Keratinocyte (primary cell): ENCODE results near the gene MYLIP. TPM values are rescaled to one million over a fixed set of nuclear protein-coding genes. Genes with fewer than 3 reads are reported as not detected.

Experiments
- DNase-seq: peaks from one replicate; pipeline ENCODE4 v3.0.0-alpha.2; 2011; ENCODE audit warnings: low read depth, missing footprints, low spot score
- FAIRE-seq: peaks from 2 replicates; lab custom pipeline; 2011; peaks lifted over from hg19 to GRCh38; lab: Jason Lieb, UNC
- H2AFZ ChIP-seq: 2 replicates; pipeline ENCODE4 v1.6.0; 2012; ENCODE audit warnings: low read length, control low read depth, inconsistent platforms; ENCODE audit not compliant: control insufficient read depth
- H3K27ac ChIP-seq: 2 replicates; pipeline ENCODE4 v1.5.1; 2011; ENCODE audit warnings: low read length; ENCODE audit not compliant: control insufficient read depth, insufficient read depth
- H3K27me3 ChIP-seq: 3 replicates; pipeline ENCODE4 v1.6.0; 2011; ENCODE audit warnings: low read length; ENCODE audit not compliant: control insufficient read depth, insufficient read depth; ENCODE audit errors: extremely low read depth
- H3K36me3 ChIP-seq, 2 experiments: 2 replicates in 1 of 2; 3 replicates in 1 of 2; pipeline ENCODE4 v1.5.1; 2011; ENCODE audit warnings: low read length in 2 of 2, mild to moderate bottlenecking in 1 of 2; ENCODE audit not compliant: control insufficient read depth in 2 of 2, insufficient read depth in 2 of 2; ENCODE audit errors: extremely low read depth in 1 of 2
- H3K4me1 ChIP-seq: 3 replicates; pipeline ENCODE4 v1.5.1; 2011; ENCODE audit warnings: low read length; ENCODE audit not compliant: control insufficient read depth, insufficient read depth; ENCODE audit errors: extremely low read depth
- H3K4me2 ChIP-seq: 3 replicates; pipeline ENCODE4 v1.6.0; 2011; ENCODE audit warnings: low read depth, low read length; ENCODE audit not compliant: control insufficient read depth, insufficient read depth; ENCODE audit errors: extremely low read depth
- H3K4me3 ChIP-seq, 3 experiments: fragments of 200-600 bp in 1 of 3; sonication (generic) in 1 of 3; 2 replicates in 2 of 3; 3 replicates in 1 of 3; pipeline ENCODE4 v1.5.1; 2011 to 2016; ENCODE audit warnings: low read length in 3 of 3, mild to moderate bottlenecking in 3 of 3, control low read depth in 2 of 3, inconsistent platforms in 1 of 3, low read depth in 1 of 3, mixed read lengths in 1 of 3, mixed run types in 1 of 3, moderate library complexity in 1 of 3; ENCODE audit not compliant: control insufficient read depth in 2 of 3, insufficient read depth in 2 of 3; ENCODE audit errors: extremely low read depth in 1 of 3
- H3K79me2 ChIP-seq: 2 replicates; pipeline ENCODE4 v1.6.0; 2012; ENCODE audit warnings: low read length; ENCODE audit not compliant: control insufficient read depth, insufficient read depth
- H3K9ac ChIP-seq: 3 replicates; pipeline ENCODE4 v1.6.0; 2011; ENCODE audit warnings: low read length; ENCODE audit not compliant: control insufficient read depth, insufficient read depth; ENCODE audit errors: extremely low read depth
- H3K9me1 ChIP-seq: 3 replicates; pipeline ENCODE4 v1.6.0; 2011; ENCODE audit warnings: low read length; ENCODE audit not compliant: control insufficient read depth, insufficient read depth; ENCODE audit errors: extremely low read depth
- H3K9me3 ChIP-seq: 2 replicates; pipeline ENCODE4 v1.5.1; 2012; ENCODE audit warnings: low read depth, low read length; ENCODE audit not compliant: control insufficient read depth
- H4K20me1 ChIP-seq: 3 replicates; pipeline ENCODE4 v1.6.0; 2011; ENCODE audit warnings: low read length; ENCODE audit not compliant: control insufficient read depth, insufficient read depth; ENCODE audit errors: extremely low read depth
- CTCF ChIP-seq, 3 experiments: IDR thresholded peaks in 1 of 3; conservative IDR thresholded peaks in 1 of 3; optimal IDR thresholded peaks in 1 of 3; 2 replicates in 2 of 3; 3 replicates in 1 of 3; pipeline versions ENCODE3 to v1.5.1; 2011; ENCODE audit warnings: low read length in 3 of 3, mild to moderate bottlenecking in 3 of 3, moderate library complexity in 2 of 3, control low read depth in 1 of 3, inconsistent platforms in 1 of 3; ENCODE audit not compliant: insufficient read depth in 2 of 3; ENCODE audit errors: extremely low read depth in 1 of 3
- EZH2 ChIP-seq: IDR thresholded peaks from one replicate; pipeline ENCODE4 v1.6.1; 2012; ENCODE audit warnings: inconsistent platforms, mild to moderate bottlenecking, low read length, moderate library complexity
- dilution Hi-C: fragments of 300-500 bp; cut with MboI; formaldehyde crosslinking; loops from one replicate; pipeline ENCODE4 v1.7.0; 2020; ENCODE audit warnings: low sequenced_read_pairs; ENCODE audit not compliant: extremely low pct_ligation_motif_present
- polyA plus RNA-seq, 5 experiments: library from polyadenylated mRNA; depleted of rRNA in 3 of 5; stranded (reverse) in 3 of 5; stranded (forward) in 1 of 5; unstranded in 1 of 5; fragments of >200 nt; gene quantifications; 1 replicate in 1 of 5; 2 replicates in 3 of 5; 3 replicates in 1 of 5; pipeline versions ENCODE4 v1.2.1 to v1.2.3, GENCODE V29; 2011 to 2012; ENCODE audit warnings: missing spikeins in 2 of 5, low read depth in 1 of 5, low replicate concordance in 1 of 5

MYLIP gene
- polyA plus RNA-seq, 1 donor (not counting 4 experiments of a cell fraction or from before 2014, with no cell fraction given), result 5.8 TPM

- dilution Hi-C loops, result no loop called here
- peaks cover 12% of the 10 kb centered on the region for H3K4me1 ChIP-seq
- H3K79me2 ChIP-seq, result no peaks in the 10 kb centered on the region
- DNase-seq (no peak), FAIRE-seq (no peak)
- H3K27ac ChIP-seq, result no peak overlapping the region
- no peak overlapping the region for H3K4me3 ChIP-seq
- H3K9me3 ChIP-seq, result no peaks in the 10 kb centered on the region
- H3K36me3 ChIP-seq, result no peaks in the 10 kb centered on the region
- no peaks in the 10 kb centered on the region for H3K27me3 ChIP-seq
- H4K20me1 ChIP-seq, result peaks cover 2% of the 10 kb centered on the region
- TF ChIP-seq CTCF (optimal IDR thresholded peaks at IDR 0.05 in 1 of 3, IDR thresholded peaks at IDR 0.05 in 1 of 3, conservative IDR thresholded peaks at IDR 0.05 in 1 of 3; ENCODE audit: extremely low read depth in 1 of 3, insufficient read depth in 2 of 3, low read length in 3 of 3) (no peak), EZH2 (no peak)
- no peaks in the 10 kb centered on the region for H3K9me1 ChIP-seq
- H3K4me2 ChIP-seq, result no peak overlapping the region
- no peak overlapping the region for H2AFZ ChIP-seq
- no peak overlapping the region for H3K9ac ChIP-seq
Measured at GRCh38 chr6:16137451-16137801, 8.5 kb downstream of the MYLIP start.

GRCh38 chr6:16139556-16139955 is 10.7 kb downstream of the MYLIP start:
- Histone ChIP-seq H3K27ac (no peak overlapping the region), H3K4me1 (peaks cover 12% of the 10 kb centered on the region), H2AFZ (no peak overlapping the region), H3K9me1 (no peaks in the 10 kb centered on the region), H3K9ac (no peak overlapping the region), H3K79me2 (no peaks in the 10 kb centered on the region), H3K27me3 (no peaks in the 10 kb centered on the region), H3K4me2 (no peak overlapping the region), H3K4me3 (no peak overlapping the region), H3K36me3 (no peaks in the 10 kb centered on the region), H4K20me1 (peaks cover 2% of the 10 kb centered on the region), H3K9me3 (no peaks in the 10 kb centered on the region)
- no peak for TF ChIP-seq CTCF (optimal IDR thresholded peaks at IDR 0.05 in 1 of 3, IDR thresholded peaks at IDR 0.05 in 1 of 3, conservative IDR thresholded peaks at IDR 0.05 in 1 of 3; ENCODE audit: extremely low read depth in 1 of 3, insufficient read depth in 2 of 3, low read length in 3 of 3)
- no peak for TF ChIP-seq EZH2
- no peak for DNase-seq
- FAIRE-seq, result no peak
- dilution Hi-C loops, result no loop called here
